Ecto neural progenitor cell (in vitro differentiated cells): Measurements from ENCODE around the gene KRT85.
"Not testable (repeated sequence)": the region's sequence is repeated elsewhere in the genome, so short reads cannot be mapped to it uniquely, and the experiment has no call there.

Experiments used
- DNase-seq: peaks from one replicate; pipeline ENCODE4 v3.0.0-alpha.2; 2018; ENCODE audit warnings: low spot score

KRT85 gene

GRCh38 chr12:52323416-52324152 is 43.7 kb downstream of the KRT85 start:
- no peak for DNase-seq

DNA sequence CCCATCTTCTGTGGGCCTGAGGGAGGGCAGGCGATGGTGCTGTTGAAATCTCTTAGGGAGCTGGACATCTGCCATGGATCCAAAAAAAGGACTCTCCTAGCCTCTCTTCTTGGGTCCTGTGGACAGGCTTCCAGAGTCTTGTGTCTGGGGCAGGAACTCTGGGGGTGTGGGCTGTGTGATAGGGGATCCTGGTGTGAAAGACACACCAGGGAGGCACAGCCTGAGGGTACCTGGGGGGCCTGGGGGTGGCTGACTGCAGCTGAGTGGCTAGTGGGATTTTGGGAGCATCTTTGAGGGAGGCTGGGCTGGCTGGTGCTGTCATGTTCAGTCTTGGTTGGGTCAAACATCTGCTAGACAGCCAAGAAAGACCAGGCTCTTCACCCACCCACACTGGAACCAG is 44.3 kb downstream of the KRT85 start:
- no peak for DNase-seq

GRCh38 chr12:52322069-52322468 is 45.2 kb downstream of the KRT85 start:
- DNase-seq = no peak

DNA sequence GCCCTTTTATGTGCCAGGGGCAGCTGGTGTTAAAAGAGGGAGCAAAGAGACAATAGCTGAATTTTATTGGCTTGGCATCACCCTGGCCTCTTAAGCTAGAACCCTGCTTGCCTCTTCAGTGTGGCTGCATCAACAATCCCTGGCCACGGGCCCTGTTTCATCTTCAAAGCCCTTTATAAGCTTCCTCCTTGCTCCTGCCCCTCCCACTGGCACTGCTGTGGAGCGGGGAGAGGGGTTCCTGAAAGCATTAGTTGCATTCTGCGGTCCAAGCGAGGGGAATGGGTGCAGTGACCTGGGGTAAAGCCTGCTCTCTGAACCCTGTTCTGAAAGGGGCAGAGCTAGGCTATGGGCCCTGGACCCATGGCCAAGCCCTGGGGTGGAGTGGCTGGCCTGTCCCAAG is 45.9 kb downstream of the KRT85 start:
- DNase-seq = no peak

- no peak for DNase-seq
Observed at GRCh38 chr12:52320784-52321400, 46.4 kb downstream of the KRT85 start, which contains the start of gene KRT83. Gene KRT83 (minus strand): TSS chr12:52321398. CDS start chr12:52321335, 63 bp downstream.

DNA sequence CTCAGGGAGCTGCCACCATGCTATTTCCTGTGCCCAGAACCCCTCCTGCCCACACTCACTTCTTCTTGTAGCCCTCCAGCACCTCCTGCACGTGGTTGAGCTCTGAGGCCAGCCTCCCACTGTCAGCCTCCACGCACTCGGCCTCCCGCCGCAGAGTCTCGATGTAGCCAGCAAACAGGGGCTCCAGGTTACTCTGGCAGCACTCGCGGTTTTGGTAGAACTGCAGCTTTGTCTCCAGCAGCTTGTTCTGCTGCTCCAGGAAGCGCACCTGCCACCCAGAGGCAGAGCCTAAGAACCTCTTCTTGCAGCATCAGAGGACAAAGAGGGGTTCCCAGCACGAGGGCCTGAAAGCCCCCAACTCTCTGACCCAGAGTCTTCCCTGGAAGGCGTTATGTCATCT is 48.2 kb downstream of the KRT85 start:
- no peak for DNase-seq

GRCh38 chr12:52318241-52318990 is 48.9 kb downstream of the KRT85 start:
- no peak for DNase-seq

DNA sequence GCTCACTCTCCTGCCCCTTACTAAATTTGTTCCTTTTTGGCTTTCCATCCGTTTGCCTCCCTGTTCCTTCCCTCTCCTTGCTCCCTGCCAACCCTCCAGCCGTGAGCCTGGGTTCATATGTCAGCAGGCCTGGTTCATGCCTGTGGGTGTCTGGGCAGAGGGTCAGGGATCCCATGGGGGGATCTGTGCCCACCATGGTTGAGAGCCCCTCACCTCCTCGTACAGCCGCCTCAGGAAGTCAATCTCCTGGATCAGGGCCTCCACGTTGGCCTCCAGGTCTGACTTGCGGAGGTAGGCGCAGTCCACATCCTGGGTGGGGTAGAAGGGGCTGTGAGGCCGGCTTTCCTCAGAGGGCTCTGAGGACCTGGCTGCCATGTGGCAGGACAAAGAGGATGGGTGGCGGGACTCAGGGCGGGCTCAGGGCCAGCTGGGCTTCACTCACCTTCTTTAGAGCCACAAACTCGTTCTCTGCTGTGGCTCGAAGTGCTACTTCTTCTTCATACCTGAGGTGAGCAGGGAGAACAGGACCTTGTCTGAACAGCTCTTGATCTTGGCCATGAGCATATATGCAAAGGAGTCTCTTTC is 49.7 kb downstream of the KRT85 start:
- DNase-seq = no peak

DNA sequence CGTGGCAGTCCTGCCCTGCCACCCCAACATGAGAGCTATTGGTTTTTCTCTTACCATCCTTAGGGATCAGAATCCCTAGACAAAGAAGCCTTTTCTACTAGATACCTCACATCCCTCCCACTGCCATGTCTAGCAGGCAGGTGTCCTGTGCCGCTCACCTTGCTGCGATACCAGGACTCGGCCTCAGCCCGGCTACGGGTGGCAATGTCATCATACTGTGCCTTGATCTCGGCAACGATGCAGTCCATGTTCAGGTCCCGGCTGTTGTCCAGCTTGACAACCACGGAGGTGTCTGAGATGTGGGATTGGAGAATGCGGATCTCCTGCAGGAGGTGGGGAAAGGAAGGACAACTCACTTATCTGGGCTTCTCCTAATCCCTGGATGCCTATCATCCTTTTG is 50.6 kb downstream of the KRT85 start:
- no peak for DNase-seq

- no peak for DNase-seq
Observed at GRCh38 chr12:52316290-52316689, 51.0 kb downstream of the KRT85 start.

DNA sequence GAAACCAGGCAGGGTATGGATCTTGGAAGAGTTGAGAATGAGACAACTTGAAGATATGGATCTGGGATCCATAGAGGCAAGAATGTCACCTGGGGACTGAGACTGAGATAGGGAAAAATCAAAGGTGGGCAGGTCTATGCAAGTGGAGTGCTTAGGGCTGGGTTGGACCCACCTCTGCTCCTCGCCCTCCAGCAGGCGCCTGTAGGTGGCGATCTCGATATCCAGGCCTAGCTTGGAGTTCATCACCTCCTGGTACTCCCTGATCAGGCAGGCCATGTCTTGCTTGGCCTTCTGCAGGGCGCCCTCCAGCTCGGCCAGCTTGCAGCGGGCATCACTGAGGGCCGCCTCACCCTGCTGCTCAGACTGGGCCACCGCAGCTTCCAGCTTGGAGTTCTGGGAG is 51.6 kb downstream of the KRT85 start:
- not testable (repeated sequence) for DNase-seq

DNA sequence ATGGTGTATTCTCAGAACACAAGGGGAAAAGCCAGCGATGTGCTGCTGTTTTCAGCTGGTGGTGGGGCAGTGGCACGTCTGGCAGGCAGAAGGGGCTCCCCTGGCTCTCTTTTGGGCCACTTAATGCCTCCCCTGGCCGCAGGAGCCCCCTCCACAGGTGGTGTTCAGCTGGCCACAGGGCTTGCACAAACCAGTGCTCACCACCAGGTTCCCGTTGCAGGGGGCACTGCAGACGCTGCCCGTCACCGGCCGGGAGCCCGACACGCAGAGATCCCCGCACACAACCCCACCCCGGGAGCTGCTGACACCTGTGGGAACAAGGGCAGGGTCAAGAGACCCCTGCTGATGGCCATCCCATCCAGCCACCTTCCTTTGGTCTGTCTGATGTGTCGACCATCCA is 52.8 kb downstream of the KRT85 start:
- DNase-seq = no peak

DNA sequence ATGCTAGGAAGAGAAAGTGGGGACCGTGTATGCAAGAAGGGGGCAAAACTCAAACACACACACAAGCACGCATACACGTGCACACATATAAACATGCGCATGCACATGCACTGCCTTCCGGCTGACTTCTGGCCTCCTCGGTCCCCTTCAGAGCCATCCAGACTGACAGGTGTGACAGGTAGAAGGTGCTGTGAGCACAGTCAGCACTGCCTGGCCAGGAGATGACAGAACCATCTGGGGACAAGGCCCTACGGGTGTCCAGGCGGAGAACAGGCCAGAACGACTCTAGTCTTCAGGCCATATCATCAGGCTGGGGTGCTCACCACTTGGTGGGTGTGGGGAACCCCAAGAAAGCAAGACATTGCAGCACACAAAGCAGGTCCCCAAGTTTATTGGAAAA is 53.4 kb downstream of the KRT85 start:
- DNase-seq = no peak

- no peak for DNase-seq
Observed at GRCh38 chr12:52313461-52313860, 53.8 kb downstream of the KRT85 start.

GRCh38 chr12:52312086-52312485 is 55.2 kb downstream of the KRT85 start:
- DNase-seq = no peak

- DNase-seq = no peak
Observed at GRCh38 chr12:52311285-52311648, 56.0 kb downstream of the KRT85 start.

GRCh38 chr12:52310622-52311284 is 56.5 kb downstream of the KRT85 start:
- no peak for DNase-seq
